ENCODE measurements around the gene SRRM5.

DNA sequence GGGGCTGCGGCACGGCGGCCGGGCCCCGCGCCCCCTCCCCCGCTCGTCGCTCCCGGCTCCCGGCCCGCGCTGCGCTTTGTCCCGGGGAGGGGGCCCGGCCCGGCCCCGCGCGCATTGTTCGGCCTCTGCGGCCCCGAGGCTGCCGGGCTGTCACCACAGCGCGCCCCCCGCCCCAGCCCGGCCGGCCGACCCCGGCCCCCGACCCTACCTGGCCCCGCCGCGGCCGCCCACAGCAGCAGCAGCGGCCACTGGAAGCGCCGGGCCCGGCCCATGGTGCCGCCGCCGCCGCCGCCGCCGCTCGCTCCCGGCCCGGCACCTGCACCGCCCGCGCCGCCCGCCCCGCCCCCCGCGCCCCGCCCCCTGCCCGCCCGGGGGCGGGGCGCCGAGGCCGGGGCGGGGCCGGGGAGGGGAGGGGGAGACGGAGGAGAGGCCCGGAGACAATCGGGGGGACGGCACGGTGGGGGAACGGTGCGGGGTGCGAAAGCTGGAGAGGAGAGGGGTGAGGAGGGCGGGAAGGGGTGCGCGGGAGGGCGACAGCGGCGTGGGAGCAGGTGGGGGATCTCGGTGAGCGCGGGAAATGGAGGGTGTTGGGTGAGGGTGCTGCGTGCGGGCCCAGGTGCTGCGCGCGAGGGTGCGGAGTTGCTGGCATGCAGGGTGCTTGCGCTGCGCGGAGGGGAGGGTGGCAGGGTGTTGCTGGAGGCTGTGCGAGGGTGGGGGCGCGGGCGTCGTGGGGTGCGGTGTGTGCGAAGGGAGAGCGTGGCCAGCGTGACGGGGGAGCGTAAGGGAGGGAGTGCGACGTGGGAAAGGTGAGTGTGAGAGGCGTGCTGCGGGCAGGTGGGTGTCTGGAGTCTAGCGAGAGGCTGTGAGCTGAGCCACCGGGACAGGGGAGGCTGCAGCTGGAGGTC is 27.9 kb downstream of the SRRM5 start, which contains the start of gene CADM4:
- TF ChIP-seq CTCF (IDR thresholded peaks at IDR 0.05; ENCODE audit: low read depth, low read length, poor library complexity, severe bottlenecking) (no peak), EZH2phosphoT487 (IDR thresholded peaks at IDR 0.05; ENCODE audit: borderline replicate concordance, low read length) (no peak)

Measured in DOHH2 (cell line).